DOHH2 (cell line): Measurements from ENCODE around the gene SOWAHA.

Source experiments
- CTCF ChIP-seq: fragments of 200-600 bp; sonication (generic); IDR thresholded peaks from one replicate; pipeline ENCODE4 v1.5.1; 2014; ENCODE audit warnings: antibody characterized with exemption, mild to moderate bottlenecking, low read depth, low read length; ENCODE audit not compliant: poor library complexity, severe bottlenecking
- EZH2phosphoT487 ChIP-seq: fragments of 200-600 bp; sonication (generic); IDR thresholded peaks from 2 replicates; pipeline ENCODE4 v1.6.1; 2017; ENCODE audit warnings: borderline replicate concordance, mild to moderate bottlenecking, antibody characterized with exemption, low read length, moderate library complexity, mixed read lengths

GRCh38 chr5:132791026-132791425, 22.1 kb upstream of the SOWAHA start:
- TF ChIP-seq CTCF: no peak
- TF ChIP-seq EZH2phosphoT487: no peak
